Fibroblast of lung (primary cell): ENCODE results near the gene SYMPK. TPM values are rescaled to one million over a fixed set of nuclear protein-coding genes. Genes with fewer than 3 reads are reported as not detected.

Experiments used
- DNase-seq, 2 donors: peaks; one replicate each; pipeline versions ENCODE4 v3.0.0 to v3.0.0-alpha.2; 2010; ENCODE audit warnings: low read depth in 2 of 2
- H2AFZ ChIP-seq: 2 replicates; pipeline ENCODE4 v1.5.1; 2012; ENCODE audit warnings: low read length, control low read depth, inconsistent platforms
- H3K27ac ChIP-seq: 2 replicates; pipeline ENCODE4 v1.5.1; 2011; ENCODE audit warnings: low read length, control low read depth; ENCODE audit not compliant: insufficient read depth
- H3K27me3 ChIP-seq: 2 replicates; pipeline ENCODE4 v1.5.1; 2011; ENCODE audit warnings: mild to moderate bottlenecking, low read length; ENCODE audit not compliant: control insufficient read depth, insufficient read depth
- H3K36me3 ChIP-seq: 2 replicates; pipeline ENCODE4 v1.5.1; 2011; ENCODE audit warnings: low read length; ENCODE audit not compliant: control insufficient read depth, insufficient read depth
- H3K4me1 ChIP-seq: 2 replicates; pipeline ENCODE4 v1.5.1; 2011; ENCODE audit warnings: low read length; ENCODE audit not compliant: control insufficient read depth, insufficient read depth; ENCODE audit errors: extremely low read depth
- H3K4me2 ChIP-seq: 2 replicates; pipeline ENCODE4 v1.5.1; 2011; ENCODE audit warnings: low read length, control low read depth; ENCODE audit not compliant: insufficient read depth; ENCODE audit errors: extremely low read depth
- H3K4me3 ChIP-seq, 4 experiments: fragments of 200-600 bp in 1 of 4; sonication (generic) in 1 of 4; replicated peaks in 1 of 4; 2 replicates each; pipeline ENCODE4 v1.5.1; 2011 to 2016; ENCODE audit warnings: low read length in 4 of 4, low read depth in 3 of 4, mild to moderate bottlenecking in 3 of 4, control low read depth in 2 of 4, inconsistent platforms in 1 of 4, mixed read lengths in 1 of 4; ENCODE audit not compliant: insufficient read depth in 1 of 4; ENCODE audit errors: control extremely low read depth in 1 of 4
- H3K79me2 ChIP-seq: 2 replicates; pipeline ENCODE4 v1.5.1; 2012; ENCODE audit warnings: mild to moderate bottlenecking, low read length, inconsistent platforms; ENCODE audit not compliant: control insufficient read depth, insufficient read depth
- H3K9ac ChIP-seq: 2 replicates; pipeline ENCODE4 v1.5.1; 2011; ENCODE audit warnings: mild to moderate bottlenecking, low read length, control low read depth; ENCODE audit not compliant: insufficient read depth
- H3K9me3 ChIP-seq: 2 replicates; pipeline ENCODE4 v1.5.1; 2012; ENCODE audit warnings: low read depth, low read length; ENCODE audit not compliant: control insufficient read depth, insufficient read depth
- H4K20me1 ChIP-seq: 2 replicates; pipeline ENCODE4 v1.5.1; 2011; ENCODE audit warnings: low read length; ENCODE audit not compliant: control insufficient read depth, insufficient read depth; ENCODE audit errors: extremely low read depth
- CTCF ChIP-seq, 2 donors: IDR thresholded peaks in 1 of 2; conservative IDR thresholded peaks in 1 of 2; 1 replicate in 1 of 2; 2 replicates in 1 of 2; pipeline ENCODE4 v1.5.1; 2011 to 2012; ENCODE audit warnings: low read length in 2 of 2, control low read depth in 1 of 2, inconsistent platforms in 1 of 2, low read depth in 1 of 2, mild to moderate bottlenecking in 1 of 2
- EZH2 ChIP-seq: IDR thresholded peaks from 2 replicates; pipeline ENCODE4 v1.5.1; 2012; ENCODE audit warnings: low read length, control low read depth, mild to moderate bottlenecking; ENCODE audit errors: missing control alignments
- polyA minus RNA-seq: library from RNA; depleted of rRNA, polyadenylated mRNA; stranded (reverse); fragments of >200 nt; gene quantifications from 2 replicates; pipeline ENCODE4 v1.2.3, GENCODE V29; 2011; ENCODE audit warnings: low replicate concordance
- polyA plus RNA-seq, 2 donors: library from polyadenylated mRNA; depleted of rRNA in 1 of 2; stranded (reverse) in 1 of 2; unstranded in 1 of 2; fragments of >200 nt; gene quantifications; 2 replicates each; pipeline ENCODE4 v1.2.1, GENCODE V29; 2011 to 2012; ENCODE audit warnings: missing spikeins in 1 of 2
- total RNA-seq: library from RNA; depleted of rRNA; stranded (reverse); fragments of >200 nt; gene quantifications from 2 replicates; pipeline ENCODE4 v1.2.1, GENCODE V29; 2014

Gene SYMPK
- total RNA-seq (22.3 and 32.2 TPM in 2 replicates), polyA plus RNA-seq (48.2 and 48.3 TPM in 2 replicates), polyA minus RNA-seq (189 and 210 TPM in 2 replicates)
- polyA plus RNA-seq (2012), result 41.5 and 41.9 TPM in 2 replicates

GRCh38 chr19:45862564-45863334, at the start of gene SYMPK:
Gene SYMPK, minus strand, starts transcription at chr19:45863147. Its CDS starts 8,652 bp downstream, at chr19:45854495.
- Histone ChIP-seq H3K36me3 (peaks cover 7% of the 10 kb centered on the region), H3K27ac (peak within 1 kb of the TSS; percentile 88), H2AFZ (peak within 1 kb of the TSS; percentile 80), H3K9ac (peak within 1 kb of the TSS; percentile 86), H3K79me2 (peaks cover 32% of the 10 kb centered on the region), H4K20me1 (no peaks in the 10 kb centered on the region), H3K4me1 (no peaks in the 10 kb centered on the region), H3K9me3 (no peaks in the 10 kb centered on the region), H3K27me3 (peaks cover 30% of the 10 kb centered on the region), H3K4me2 (peak within 1 kb of the TSS; percentile 94), H3K4me3 (peak within 1 kb of the TSS; percentile 81 to 97 (median 92))
- peak; percentile 97 to 98 for DNase-seq
- TF ChIP-seq EZH2, result no peak
- no peak for TF ChIP-seq CTCF (conservative IDR thresholded peaks at IDR 0.05 in 1 of 2, IDR thresholded peaks at IDR 0.05 in 1 of 2; ENCODE audit: low read depth in 1 of 2, low read length in 2 of 2)

GRCh38 chr19:45911291-45911690, 48.3 kb upstream of the SYMPK start:
- H3K27ac ChIP-seq, result no peak overlapping the region
- no peak overlapping the region for H2AFZ ChIP-seq
- H3K4me1 ChIP-seq, result no peaks in the 10 kb centered on the region
- TF ChIP-seq EZH2 (no peak), CTCF (conservative IDR thresholded peaks at IDR 0.05 in 1 of 2, IDR thresholded peaks at IDR 0.05 in 1 of 2; ENCODE audit: low read depth in 1 of 2, low read length in 2 of 2) (no peak)
- H3K4me3 ChIP-seq, result no peak overlapping the region
- H3K9ac ChIP-seq, result no peak overlapping the region
- H4K20me1 ChIP-seq, result no peaks in the 10 kb centered on the region
- no peak for DNase-seq
- H3K9me3 ChIP-seq, result no peaks in the 10 kb centered on the region
- H3K79me2 ChIP-seq, result no peaks in the 10 kb centered on the region
- H3K4me2 ChIP-seq, result no peak overlapping the region
- H3K36me3 ChIP-seq, result no peaks in the 10 kb centered on the region
- peaks cover 2% of the 10 kb centered on the region for H3K27me3 ChIP-seq

GRCh38 chr19:45908956-45909355, 46.0 kb upstream of the SYMPK start:
- Histone ChIP-seq H3K4me1 (no peaks in the 10 kb centered on the region), H2AFZ (no peak overlapping the region), H3K9me3 (no peaks in the 10 kb centered on the region), H3K9ac (no peak overlapping the region), H3K4me2 (no peak overlapping the region), H4K20me1 (no peaks in the 10 kb centered on the region), H3K36me3 (no peaks in the 10 kb centered on the region), H3K27me3 (peaks cover 2% of the 10 kb centered on the region), H3K79me2 (no peaks in the 10 kb centered on the region), H3K27ac (no peak overlapping the region), H3K4me3 (no peak overlapping the region)
- TF ChIP-seq CTCF (conservative IDR thresholded peaks at IDR 0.05 in 1 of 2, IDR thresholded peaks at IDR 0.05 in 1 of 2; ENCODE audit: low read depth in 1 of 2, low read length in 2 of 2) (no peak), EZH2 (no peak)
- DNase-seq, result peak in 1 of 2 donors; percentile 35
